Activated naive CD4-positive, alpha-beta T cell treated with anti-CD3 and anti-CD28 coated beads for 36 hours (primary cell): Measurements from ENCODE around the gene CD180. TPM values are rescaled to one million over a fixed set of nuclear protein-coding genes. Genes with fewer than 3 reads are reported as not detected.
"Not testable (repeated sequence)": the region's sequence is repeated elsewhere in the genome, so short reads cannot be mapped to it uniquely, and the experiment has no call there.

Source experiments
- CTCF ChIA-PET: fragments of 350-600 bp; sonication (Branson Sonifier 250); formaldehyde crosslinking; loops from one replicate; lab custom pipeline; 2021; ENCODE audit warnings: antibody characterized with exemption; lab: Charles Lee
- DNase-seq: peaks from one replicate; pipeline ENCODE4 v3.0.0-alpha.2; 2020
- H3K27ac Mint-ChIP-seq: one replicate; pipeline ENCODE4 v1.8.0; 2021; ENCODE audit warnings: mild to moderate bottlenecking, mixed read lengths
- H3K27me3 Mint-ChIP-seq: one replicate; pipeline ENCODE4 v1.8.0; 2021; ENCODE audit warnings: low read depth, mixed read lengths
- H3K36me3 Mint-ChIP-seq: one replicate; pipeline ENCODE4 v1.8.0; 2021; ENCODE audit warnings: low read depth, mixed read lengths
- H3K4me1 Mint-ChIP-seq: one replicate; pipeline ENCODE4 v1.8.0; 2021; ENCODE audit warnings: low read depth, mixed read lengths
- H3K4me3 Mint-ChIP-seq: one replicate; pipeline ENCODE4 v1.8.0; 2021; ENCODE audit warnings: mild to moderate bottlenecking, moderate library complexity, mixed read lengths
- H3K9me3 Mint-ChIP-seq: one replicate; pipeline ENCODE4 v1.8.0; 2021; ENCODE audit warnings: mixed read lengths
- intact Hi-C: fragments of 100-400 bp; cut with micrococcal nuclease; formaldehyde crosslinking; loops from one replicate; pipeline ENCODE4 v1.15.1; 2023
- total RNA-seq, 2 experiments: library from RNA; stranded (reverse); gene quantifications; one replicate each; pipeline ENCODE4 v1.2.3, GENCODE V29; 2021

Gene CD180
- total RNA-seq, 2 experiments from 2014 or later: not detected

DNA sequence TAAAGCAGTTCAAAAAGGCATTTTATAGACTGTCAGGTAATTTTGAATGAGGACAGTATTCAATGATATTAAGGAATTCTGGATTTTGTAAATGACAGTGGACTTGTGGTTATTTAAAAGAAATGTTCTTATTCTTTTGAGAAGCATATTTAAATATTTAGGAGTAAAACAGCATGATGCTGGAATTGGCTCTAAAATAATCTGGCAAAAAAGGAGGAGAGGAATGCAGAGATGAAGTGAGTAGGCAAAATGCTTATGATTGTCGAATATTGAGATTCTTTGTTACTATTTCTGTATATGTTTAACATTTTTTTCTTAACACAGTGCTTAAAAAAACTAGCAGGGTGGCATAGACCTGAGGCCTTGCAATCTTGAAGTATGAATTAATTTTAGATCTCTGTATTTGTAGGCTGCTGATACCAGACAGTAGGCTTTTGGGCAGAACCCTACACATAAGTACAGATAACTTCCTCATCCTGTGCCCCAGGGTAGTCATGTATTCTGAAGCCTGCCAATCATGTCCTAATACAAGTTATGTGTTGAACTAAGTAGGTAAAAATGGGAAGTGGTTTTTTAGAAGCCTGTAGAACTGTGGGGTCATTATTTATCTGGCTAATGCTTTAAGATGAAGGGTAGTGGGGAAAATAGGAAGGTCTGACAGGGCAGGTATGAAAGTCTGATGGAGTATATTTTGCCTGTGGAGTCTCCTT lies 9.4 kb downstream of the CD180 start:
- intact Hi-C loops: no loop called here
- Mint-ChIP-seq H3K27me3 (no peaks in the 10 kb centered on the region), H3K27ac (peak overlapping the region; percentile 2), H3K36me3 (no peaks in the 10 kb centered on the region), H3K4me3 (no peak overlapping the region), H3K9me3 (no peaks in the 10 kb centered on the region), H3K4me1 (peaks cover 37% of the 10 kb centered on the region)
- CTCF ChIA-PET: no interaction called here
- no peak for DNase-seq

DNA sequence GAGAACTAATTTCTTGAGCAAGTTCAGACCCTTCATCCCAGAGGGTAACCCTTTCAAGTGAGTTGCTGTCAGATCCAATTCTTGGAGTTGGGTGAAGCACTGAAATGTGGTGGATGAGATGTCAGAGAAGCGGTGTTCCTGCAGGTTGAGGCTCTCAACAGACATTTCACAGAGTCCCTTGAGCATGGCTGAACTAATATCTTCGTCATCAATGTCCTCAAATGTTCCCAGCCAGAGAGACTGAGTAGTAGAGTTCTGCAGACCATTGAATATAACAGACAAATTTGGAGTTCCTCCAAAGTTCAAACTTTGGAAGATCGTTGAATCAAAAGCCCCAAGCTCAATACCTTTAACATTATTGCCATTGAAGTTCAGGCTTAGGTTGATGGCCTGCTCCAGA lies 12.7 kb downstream of the CD180 start:
- H3K9me3 Mint-ChIP-seq: no peaks in the 10 kb centered on the region
- no peaks in the 10 kb centered on the region for H3K27me3 Mint-ChIP-seq
- intact Hi-C loops: no loop called here
- H3K4me1 Mint-ChIP-seq: peaks cover 49% of the 10 kb centered on the region
- no peak overlapping the region for H3K27ac Mint-ChIP-seq
- CTCF ChIA-PET: interaction anchor here (0.6 kb wide), 1 partner anchor 1334 kb away, joined by 3 read pairs; no protein-coding TSS in a partner anchor
- no peaks in the 10 kb centered on the region for H3K36me3 Mint-ChIP-seq
- no peak overlapping the region for H3K4me3 Mint-ChIP-seq
- no peak for DNase-seq

DNA sequence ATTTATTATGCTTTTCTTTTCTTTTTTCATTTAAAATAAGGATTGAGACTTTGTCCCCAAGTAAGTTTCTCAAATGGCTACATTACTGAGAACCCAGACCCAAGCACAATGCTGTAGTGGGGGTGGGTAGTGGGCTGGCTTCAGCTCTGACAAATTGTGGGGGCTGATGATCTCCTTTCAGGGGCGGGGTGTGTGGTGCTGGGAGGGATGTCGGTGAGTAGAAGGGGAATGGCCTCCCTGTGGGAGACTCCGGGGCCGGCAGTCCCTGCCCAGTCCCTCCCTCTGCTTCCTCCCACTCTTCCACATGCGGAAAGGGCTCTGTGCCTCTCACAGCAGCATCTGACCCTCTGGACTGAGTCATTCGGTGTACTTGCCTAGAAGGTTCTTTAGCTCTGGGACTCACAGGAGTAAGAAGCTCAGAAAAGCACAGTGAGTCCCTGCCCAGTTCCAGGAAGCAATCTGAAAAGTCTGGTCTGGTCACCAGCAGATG lies 14.3 kb downstream of the CD180 start:
- CTCF ChIA-PET: interaction anchor here (0.8 to 3.6 kb wide), 3 partner anchors 10 to 15 kb away, joined by 3 to 17 read pairs (median 5); no protein-coding TSS in a partner anchor
- DNase-seq: no peak
- Mint-ChIP-seq H3K36me3 (peaks cover 4% of the 10 kb centered on the region), H3K4me1 (peaks cover 43% of the 10 kb centered on the region), H3K27me3 (no peaks in the 10 kb centered on the region), H3K27ac (no peak overlapping the region), H3K4me3 (no peak overlapping the region), H3K9me3 (peaks cover 7% of the 10 kb centered on the region)
- intact Hi-C loops: no loop called here

- DNase-seq: no peak
- Mint-ChIP-seq H3K36me3 (peaks cover 9% of the 10 kb centered on the region), H3K4me1 (peaks cover 38% of the 10 kb centered on the region), H3K27me3 (no peaks in the 10 kb centered on the region), H3K27ac (peak overlapping the region; percentile 42), H3K9me3 (peaks cover 12% of the 10 kb centered on the region), H3K4me3 (no peak overlapping the region)
- CTCF ChIA-PET: interaction anchor here (0.7 to 3.6 kb wide), 4 partner anchors 9 to 15 kb away, joined by 3 to 17 read pairs (median 4); no protein-coding TSS in a partner anchor
- intact Hi-C loops: no loop called here
Observed at GRCh38 chr5:67181648-67182221, 14.9 kb downstream of the CD180 start.

GRCh38 chr5:67179697-67180361 lies 16.8 kb downstream of the CD180 start:
- CTCF ChIA-PET: interaction anchor here (1.1 to 3.6 kb wide), 4 partner anchors 10 to 29 kb away, joined by 4 to 17 read pairs (median 5); no protein-coding TSS in a partner anchor
- no peak for DNase-seq
- intact Hi-C loops: no loop called here
- Mint-ChIP-seq H3K36me3 (peaks cover 15% of the 10 kb centered on the region), H3K4me1 (peaks cover 34% of the 10 kb centered on the region), H3K9me3 (peaks cover 21% of the 10 kb centered on the region), H3K27ac (no peak overlapping the region), H3K4me3 (no peak overlapping the region), H3K27me3 (no peaks in the 10 kb centered on the region)

GRCh38 chr5:67178966-67179365 lies 17.6 kb downstream of the CD180 start:
- H3K4me1 Mint-ChIP-seq: peaks cover 34% of the 10 kb centered on the region
- H3K4me3 Mint-ChIP-seq: no peak overlapping the region
- H3K27ac Mint-ChIP-seq: no peak overlapping the region
- intact Hi-C loops: no loop called here
- no peak for DNase-seq
- no peaks in the 10 kb centered on the region for H3K27me3 Mint-ChIP-seq
- CTCF ChIA-PET: no interaction called here
- H3K9me3 Mint-ChIP-seq: peaks cover 21% of the 10 kb centered on the region
- peaks cover 15% of the 10 kb centered on the region for H3K36me3 Mint-ChIP-seq

DNA sequence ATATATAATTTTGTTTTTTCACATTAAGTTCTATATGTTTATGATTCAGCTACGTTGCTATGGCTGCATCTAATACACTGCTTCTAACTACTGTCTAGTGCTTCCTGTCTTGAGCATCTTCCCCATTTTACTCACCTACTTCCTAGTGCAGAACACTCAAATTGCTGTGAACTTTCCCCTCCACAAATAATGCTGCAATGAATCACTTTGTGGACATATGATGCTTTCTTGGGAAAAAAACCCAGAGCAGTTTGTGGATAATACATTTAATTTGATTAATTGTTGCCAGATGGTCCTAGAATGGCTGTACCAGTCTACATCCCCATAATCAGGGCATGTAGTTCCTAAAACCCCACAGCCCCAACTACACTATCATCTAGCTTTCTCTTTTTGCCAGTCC lies 18.5 kb downstream of the CD180 start:
- Mint-ChIP-seq H3K36me3 (peaks cover 15% of the 10 kb centered on the region), H3K4me3 (no peak overlapping the region), H3K4me1 (peaks cover 34% of the 10 kb centered on the region), H3K27ac (no peak overlapping the region), H3K27me3 (no peaks in the 10 kb centered on the region), H3K9me3 (peaks cover 21% of the 10 kb centered on the region)
- CTCF ChIA-PET: interaction anchor here (1.7 kb wide), 1 partner anchor 11 kb away, joined by 10 read pairs; no protein-coding TSS in a partner anchor
- intact Hi-C loops: no loop called here
- DNase-seq: no peak

DNA sequence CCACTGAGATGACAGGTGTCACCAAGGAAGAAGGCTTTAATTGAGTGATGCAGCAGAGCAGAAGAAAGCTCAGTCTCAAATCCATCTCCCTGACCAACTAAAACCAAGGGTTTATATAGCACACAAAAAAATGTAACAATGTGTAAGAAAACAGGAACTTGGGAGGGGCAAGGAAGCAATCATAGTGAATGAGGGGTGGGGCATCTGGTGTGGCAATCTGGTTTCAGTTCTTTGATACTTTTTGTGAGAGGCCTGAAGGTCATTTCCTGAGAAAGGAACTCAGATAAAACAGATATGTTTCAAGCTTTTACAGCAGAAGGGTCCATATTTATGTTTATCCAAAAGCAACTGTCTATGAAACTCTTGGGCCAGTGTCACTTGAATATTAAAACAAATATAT lies 19.7 kb downstream of the CD180 start:
- no peaks in the 10 kb centered on the region for H3K27me3 Mint-ChIP-seq
- H3K27ac Mint-ChIP-seq: peak overlapping the region; percentile 8
- no peak overlapping the region for H3K4me3 Mint-ChIP-seq
- intact Hi-C loops: no loop called here
- peaks cover 21% of the 10 kb centered on the region for H3K9me3 Mint-ChIP-seq
- peaks cover 24% of the 10 kb centered on the region for H3K4me1 Mint-ChIP-seq
- peaks cover 15% of the 10 kb centered on the region for H3K36me3 Mint-ChIP-seq
- CTCF ChIA-PET: interaction anchor here (1.7 kb wide), 1 partner anchor 10 kb away, joined by 10 read pairs; no protein-coding TSS in a partner anchor
- DNase-seq: no peak

- Mint-ChIP-seq H3K27me3 (no peaks in the 10 kb centered on the region), H3K9me3 (peaks cover 21% of the 10 kb centered on the region), H3K4me3 (no peak overlapping the region), H3K4me1 (peaks cover 9% of the 10 kb centered on the region), H3K36me3 (peaks cover 15% of the 10 kb centered on the region), H3K27ac (no peak overlapping the region)
- intact Hi-C loops: no loop called here
- no peak for DNase-seq
- CTCF ChIA-PET: no interaction called here
Observed at GRCh38 chr5:67173959-67174358, 22.6 kb downstream of the CD180 start.

GRCh38 chr5:67173351-67173750 lies 23.2 kb downstream of the CD180 start:
- intact Hi-C loops, H3K27ac Mint-ChIP-seq, H3K27me3 Mint-ChIP-seq, H3K4me3 Mint-ChIP-seq, DNase-seq, H3K4me1 Mint-ChIP-seq, CTCF ChIA-PET: not testable (repeated sequence)
- Mint-ChIP-seq H3K36me3 (peaks cover 15% of the 10 kb centered on the region), H3K9me3 (peaks cover 18% of the 10 kb centered on the region)

DNA sequence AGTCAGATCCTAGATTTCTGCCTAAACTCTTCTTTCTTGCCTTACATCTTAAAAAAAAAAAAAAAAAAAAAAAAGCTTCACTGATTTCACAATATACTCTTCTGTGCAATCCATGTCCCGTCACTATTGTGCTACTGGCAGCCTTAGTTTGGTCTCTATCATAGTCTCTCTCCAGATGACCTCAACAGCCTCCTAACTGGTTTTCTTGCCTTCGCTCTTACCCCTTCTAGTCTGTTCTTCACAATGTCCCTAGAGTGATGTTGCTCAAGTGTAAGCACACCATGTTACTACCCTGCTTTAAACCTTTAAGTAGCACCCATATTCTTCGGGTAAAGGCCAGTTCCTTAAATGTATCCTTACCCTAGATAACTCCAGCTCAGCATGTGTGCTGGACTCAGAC lies 25.8 kb downstream of the CD180 start:
- Mint-ChIP-seq H3K27me3 (no peaks in the 10 kb centered on the region), H3K4me1 (peaks cover 20% of the 10 kb centered on the region), H3K9me3 (peaks cover 4% of the 10 kb centered on the region), H3K4me3 (no peak overlapping the region), H3K36me3 (peaks cover 7% of the 10 kb centered on the region), H3K27ac (no peak overlapping the region)
- CTCF ChIA-PET: interaction anchor here (5.7 to 17.9 kb wide), 2 partner anchors 12 to 35 kb away, joined by 25 to 354 read pairs; partner anchors contain the start of gene CD180
- intact Hi-C loops: no loop called here
- DNase-seq: no peak

- H3K27ac Mint-ChIP-seq: peak overlapping the region; percentile 2
- H3K4me1 Mint-ChIP-seq: peaks cover 35% of the 10 kb centered on the region
- intact Hi-C loops: no loop called here
- no peaks in the 10 kb centered on the region for H3K9me3 Mint-ChIP-seq
- H3K27me3 Mint-ChIP-seq: no peaks in the 10 kb centered on the region
- H3K36me3 Mint-ChIP-seq: peaks cover 18% of the 10 kb centered on the region
- no peak overlapping the region for H3K4me3 Mint-ChIP-seq
- CTCF ChIA-PET: interaction anchor here (0.6 to 17.9 kb wide), 7 partner anchors 10 to 75 kb away, joined by 3 to 354 read pairs (median 10); partner anchors contain the start of gene CD180
- no peak for DNase-seq
Observed at GRCh38 chr5:67168069-67168468, 28.5 kb downstream of the CD180 start.
